Cardiac fibroblast (primary cell): ENCODE data around the gene KIAA0513.
A peak's percentile ranks its signal among the peaks of the same experiment; 100 is the strongest.

ENCODE experiments used
- DNase-seq, 2 donors: peaks; one replicate each; pipeline versions ENCODE4 v3.0.0 to v3.0.0-alpha.2; 2010; ENCODE audit warnings: low read depth in 2 of 2
- H3K4me3 ChIP-seq, 2 donors: replicated peaks in 1 of 2; 1 replicate in 1 of 2; 2 replicates in 1 of 2; pipeline ENCODE4 v1.5.1; 2011; ENCODE audit warnings: low read depth in 2 of 2, low read length in 2 of 2, mild to moderate bottlenecking in 2 of 2, moderate library complexity in 1 of 2
- TF ChIP-seq, protein P1 (sequence below): IDR thresholded peaks from one replicate; pipeline ENCODE4 v1.5.1; 2011; ENCODE audit warnings: low read depth, mild to moderate bottlenecking, low read length, inconsistent platforms

KIAA0513 gene

DNA sequence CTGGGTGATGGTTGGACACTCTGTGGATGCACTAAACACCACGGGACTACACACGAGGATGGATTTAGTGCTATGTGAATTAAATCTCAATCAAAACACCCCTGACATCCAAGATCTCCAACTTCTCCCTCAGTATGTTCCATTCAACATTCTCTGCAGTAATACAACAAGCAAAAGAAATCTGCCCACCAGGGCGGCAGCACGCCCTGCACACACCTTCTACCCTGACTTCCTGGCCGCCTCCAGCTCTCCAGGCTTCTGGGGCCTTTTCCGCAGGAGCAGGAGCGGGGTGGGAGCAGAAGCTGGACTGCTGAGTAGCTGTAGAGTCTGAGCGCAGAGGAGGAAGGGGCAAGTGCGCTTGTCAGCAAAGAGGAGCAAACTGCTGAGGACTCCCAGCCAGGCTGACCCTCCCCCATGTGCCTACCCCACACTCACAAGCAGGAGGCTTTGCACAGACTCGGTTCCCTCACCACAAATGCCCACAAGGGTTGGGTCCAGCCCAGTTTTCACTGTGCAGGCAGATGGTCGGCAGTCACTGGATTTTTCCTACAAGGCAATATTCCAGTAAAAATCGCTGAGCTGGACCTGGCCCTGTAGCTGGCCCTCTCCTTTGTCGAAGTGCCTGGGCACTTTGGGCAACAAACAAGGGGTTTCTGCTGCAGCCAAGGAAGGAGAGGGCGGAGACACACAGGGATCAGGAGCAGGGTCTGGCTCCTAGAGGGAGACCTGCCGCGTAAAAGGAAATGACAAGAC, 39.1 kb upstream of the KIAA0513 start:
- no peak for DNase-seq
- H3K4me3 ChIP-seq, result no peak overlapping the region
- TF ChIP-seq, protein P1, sequence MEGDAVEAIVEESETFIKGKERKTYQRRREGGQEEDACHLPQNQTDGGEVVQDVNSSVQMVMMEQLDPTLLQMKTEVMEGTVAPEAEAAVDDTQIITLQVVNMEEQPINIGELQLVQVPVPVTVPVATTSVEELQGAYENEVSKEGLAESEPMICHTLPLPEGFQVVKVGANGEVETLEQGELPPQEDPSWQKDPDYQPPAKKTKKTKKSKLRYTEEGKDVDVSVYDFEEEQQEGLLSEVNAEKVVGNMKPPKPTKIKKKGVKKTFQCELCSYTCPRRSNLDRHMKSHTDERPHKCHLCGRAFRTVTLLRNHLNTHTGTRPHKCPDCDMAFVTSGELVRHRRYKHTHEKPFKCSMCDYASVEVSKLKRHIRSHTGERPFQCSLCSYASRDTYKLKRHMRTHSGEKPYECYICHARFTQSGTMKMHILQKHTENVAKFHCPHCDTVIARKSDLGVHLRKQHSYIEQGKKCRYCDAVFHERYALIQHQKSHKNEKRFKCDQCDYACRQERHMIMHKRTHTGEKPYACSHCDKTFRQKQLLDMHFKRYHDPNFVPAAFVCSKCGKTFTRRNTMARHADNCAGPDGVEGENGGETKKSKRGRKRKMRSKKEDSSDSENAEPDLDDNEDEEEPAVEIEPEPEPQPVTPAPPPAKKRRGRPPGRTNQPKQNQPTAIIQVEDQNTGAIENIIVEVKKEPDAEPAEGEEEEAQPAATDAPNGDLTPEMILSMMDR, result no peak

DNA sequence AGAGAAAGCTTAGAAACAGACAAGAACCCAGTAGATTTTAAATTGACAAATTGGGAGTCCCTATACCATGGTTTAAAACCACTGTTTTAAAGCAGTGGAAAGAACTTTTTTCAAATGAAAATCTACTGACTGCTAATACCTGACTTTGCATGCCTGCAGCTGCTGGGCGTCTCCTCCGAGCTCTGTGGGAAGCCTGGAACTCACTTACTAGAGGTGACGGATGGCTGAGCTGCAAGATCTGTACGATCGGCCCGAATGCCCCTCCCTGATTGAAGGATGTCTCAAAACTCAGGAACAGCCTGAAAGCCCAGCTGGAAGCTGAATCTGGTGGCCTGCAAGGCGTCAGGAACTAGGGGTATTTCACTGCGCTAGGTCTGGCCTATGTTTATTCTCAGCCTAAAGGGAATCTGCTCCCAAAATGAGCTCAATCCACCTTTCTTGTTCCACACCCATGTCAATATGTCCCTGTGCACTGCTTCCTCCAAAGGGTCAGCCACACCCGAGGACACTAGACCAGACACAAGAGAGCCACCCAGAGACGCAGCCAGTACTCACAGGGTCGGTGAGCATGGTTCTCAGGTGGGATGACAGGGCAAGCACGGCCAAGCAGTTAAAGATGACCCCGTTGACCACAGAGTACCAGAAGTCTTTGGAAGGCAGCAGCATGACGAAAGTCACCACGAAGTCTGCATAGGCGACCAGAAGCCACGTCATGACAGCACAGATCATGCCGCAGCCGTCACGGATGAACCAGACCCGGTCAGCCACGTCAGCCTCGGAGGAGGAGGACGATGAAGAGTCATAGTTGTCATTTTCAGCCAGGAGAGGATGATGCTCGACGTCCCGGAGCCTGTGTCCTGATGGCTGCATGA, 37.6 kb upstream of the KIAA0513 start:
- DNase-seq, result no peak
- no peak overlapping the region for H3K4me3 ChIP-seq
- TF ChIP-seq, protein P1, result no peak

- H3K4me3 ChIP-seq, result no peak overlapping the region
- DNase-seq, result no peak
- TF ChIP-seq, protein P1, result no peak
These were observed 36.8 kb upstream of the KIAA0513 start for GRCh38 chr16:84990782-84991181.

- DNase-seq, result peak; percentile 42 to 53
- no peak overlapping the region for H3K4me3 ChIP-seq
- TF ChIP-seq, protein P1, result no peak
These were observed 34.9 kb upstream of the KIAA0513 start for GRCh38 chr16:84992717-84993075.

- no peak for DNase-seq
- H3K4me3 ChIP-seq, result no peak overlapping the region
- TF ChIP-seq, protein P1, result no peak
These were observed 33.7 kb upstream of the KIAA0513 start for GRCh38 chr16:84993926-84994325.

GRCh38 chr16:84995663-84996062, 31.9 kb upstream of the KIAA0513 start:
- TF ChIP-seq, protein P1, result no peak
- DNase-seq, result no peak
- H3K4me3 ChIP-seq, result no peak overlapping the region
